Superior temporal gyrus (tissue), 1 donor: ENCODE results near the gene IGF1R.

Experiments
- DNase-seq: peaks from one replicate; pipeline ENCODE4 v3.0.0-alpha.2; 2016; ENCODE audit errors: extremely low spot score

Gene IGF1R

GRCh38 chr15:98705070-98705469, 56.7 kb downstream of the IGF1R start:
- DNase-seq = no peak

- DNase-seq = no peak
Measured at GRCh38 chr15:98706387-98706786, 58.0 kb downstream of the IGF1R start.

GRCh38 chr15:98706986-98707385, 58.6 kb downstream of the IGF1R start:
- DNase-seq = no peak

GRCh38 chr15:98708037-98708590, 59.8 kb downstream of the IGF1R start:
- DNase-seq = no peak

- no peak for DNase-seq
Measured at GRCh38 chr15:98711810-98712209, 63.5 kb downstream of the IGF1R start.

GRCh38 chr15:98712845-98713584, 64.7 kb downstream of the IGF1R start:
- DNase-seq = no peak

- DNase-seq = no peak
Measured at GRCh38 chr15:98713585-98714001, 65.3 kb downstream of the IGF1R start.

GRCh38 chr15:98714922-98715321, 66.6 kb downstream of the IGF1R start:
- DNase-seq = no peak

GRCh38 chr15:98715401-98715800, 67.1 kb downstream of the IGF1R start:
- no peak for DNase-seq

- DNase-seq = no peak
Measured at GRCh38 chr15:98715890-98716443, 67.6 kb downstream of the IGF1R start.

GRCh38 chr15:98717371-98717770, 69.0 kb downstream of the IGF1R start:
- no peak for DNase-seq

GRCh38 chr15:98717942-98718341, 69.6 kb downstream of the IGF1R start:
- no peak for DNase-seq

GRCh38 chr15:98718426-98719136, 70.2 kb downstream of the IGF1R start:
- no peak for DNase-seq

GRCh38 chr15:98719137-98719740, 70.9 kb downstream of the IGF1R start:
- no peak for DNase-seq

- no peak for DNase-seq
Measured at GRCh38 chr15:98720031-98720430, 71.7 kb downstream of the IGF1R start.

- no peak for DNase-seq
Measured at GRCh38 chr15:98720577-98721565, 72.5 kb downstream of the IGF1R start.

- DNase-seq = no peak
Measured at GRCh38 chr15:98722209-98722608, 73.9 kb downstream of the IGF1R start.

- no peak for DNase-seq
Measured at GRCh38 chr15:98722645-98723044, 74.3 kb downstream of the IGF1R start.

GRCh38 chr15:98723195-98723594, 74.9 kb downstream of the IGF1R start:
- no peak for DNase-seq

- no peak for DNase-seq
Measured at GRCh38 chr15:98724048-98724447, 75.7 kb downstream of the IGF1R start.

GRCh38 chr15:98724494-98724893, 76.2 kb downstream of the IGF1R start:
- no peak for DNase-seq
